NCI-H82 treated with DMSO at 0.1 percent for 48 hours (cell line): ENCODE measurements around the gene ARHGAP26.

Experiments used
- DNase-seq: peaks from one replicate; lab custom pipeline; 2025; ENCODE audit not compliant: unreplicated experiment; lab: John Stamatoyannopoulos, UW

Gene ARHGAP26

DNA sequence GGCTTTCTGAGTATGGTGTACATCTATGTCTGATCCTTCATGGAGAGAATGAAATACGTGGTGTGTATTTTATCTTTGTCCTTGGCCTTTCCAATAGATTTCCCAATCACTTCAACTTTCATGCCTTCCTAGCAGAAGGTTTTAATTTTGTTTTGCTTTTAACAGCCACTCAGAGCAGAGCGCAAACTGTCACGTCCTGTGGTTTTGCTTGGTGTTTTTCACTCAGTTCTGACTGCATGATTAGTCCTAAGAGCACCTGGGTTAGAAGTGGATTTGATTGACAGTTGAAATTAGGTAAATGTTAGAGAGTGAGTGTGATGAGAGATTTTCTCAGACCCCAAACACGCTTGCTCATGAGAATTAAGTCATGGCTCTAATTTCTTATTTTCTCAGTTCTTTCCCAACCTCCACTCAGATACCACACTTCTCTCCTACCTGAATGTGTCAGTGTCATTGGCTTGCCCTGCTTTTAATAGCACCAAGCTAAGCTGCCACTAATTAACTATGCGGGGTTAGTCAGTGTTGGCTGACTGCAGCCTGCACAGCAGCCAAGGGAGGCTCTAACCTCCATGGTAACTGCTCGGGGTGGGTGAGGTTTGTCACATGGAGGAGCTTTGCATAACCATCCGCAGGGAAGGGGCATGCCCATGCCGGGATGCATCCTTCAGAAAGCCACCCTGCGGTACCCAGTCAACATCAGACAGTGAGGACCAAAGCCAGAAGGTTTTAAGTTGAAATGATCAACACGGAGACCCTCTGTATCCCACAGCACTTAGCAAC, 459.9 kb downstream of the ARHGAP26 start:
- DNase-seq: no peak

DNA sequence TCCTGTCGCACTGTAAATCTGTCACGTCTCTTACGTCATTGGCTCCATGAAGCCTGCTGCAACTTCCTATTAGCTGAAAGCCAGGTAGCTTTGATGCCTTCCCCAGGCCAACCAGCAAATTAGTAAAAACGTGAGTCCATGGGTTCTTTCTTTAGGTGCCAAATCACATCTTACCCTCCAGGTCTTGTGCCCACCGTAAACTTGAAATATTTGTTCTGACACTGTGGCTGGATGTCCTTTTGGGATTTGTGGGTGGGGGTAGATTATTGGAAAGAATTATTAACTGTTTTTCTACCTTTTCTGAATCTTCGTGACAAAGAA, 460.5 kb downstream of the ARHGAP26 start:
- no peak for DNase-seq

DNA sequence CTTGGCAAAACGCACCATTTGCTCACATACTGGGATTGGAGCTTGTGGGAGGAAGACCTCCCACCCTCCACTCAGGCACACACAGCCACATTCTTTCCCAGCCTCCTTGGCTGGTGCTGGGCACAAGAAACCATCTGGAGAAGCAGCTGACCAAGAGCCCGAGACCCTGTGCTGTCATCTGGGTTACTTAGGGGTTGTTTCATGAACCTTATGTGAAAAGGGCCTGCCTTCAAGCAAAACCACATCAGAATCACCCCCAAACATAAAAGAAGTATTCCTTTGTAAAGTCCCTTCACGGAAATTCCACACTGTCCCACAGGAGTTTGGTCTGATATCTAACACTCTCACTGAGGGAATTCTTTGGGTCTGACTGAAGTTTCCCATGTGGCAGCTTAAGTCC, 461.2 kb downstream of the ARHGAP26 start:
- DNase-seq: no peak

DNA sequence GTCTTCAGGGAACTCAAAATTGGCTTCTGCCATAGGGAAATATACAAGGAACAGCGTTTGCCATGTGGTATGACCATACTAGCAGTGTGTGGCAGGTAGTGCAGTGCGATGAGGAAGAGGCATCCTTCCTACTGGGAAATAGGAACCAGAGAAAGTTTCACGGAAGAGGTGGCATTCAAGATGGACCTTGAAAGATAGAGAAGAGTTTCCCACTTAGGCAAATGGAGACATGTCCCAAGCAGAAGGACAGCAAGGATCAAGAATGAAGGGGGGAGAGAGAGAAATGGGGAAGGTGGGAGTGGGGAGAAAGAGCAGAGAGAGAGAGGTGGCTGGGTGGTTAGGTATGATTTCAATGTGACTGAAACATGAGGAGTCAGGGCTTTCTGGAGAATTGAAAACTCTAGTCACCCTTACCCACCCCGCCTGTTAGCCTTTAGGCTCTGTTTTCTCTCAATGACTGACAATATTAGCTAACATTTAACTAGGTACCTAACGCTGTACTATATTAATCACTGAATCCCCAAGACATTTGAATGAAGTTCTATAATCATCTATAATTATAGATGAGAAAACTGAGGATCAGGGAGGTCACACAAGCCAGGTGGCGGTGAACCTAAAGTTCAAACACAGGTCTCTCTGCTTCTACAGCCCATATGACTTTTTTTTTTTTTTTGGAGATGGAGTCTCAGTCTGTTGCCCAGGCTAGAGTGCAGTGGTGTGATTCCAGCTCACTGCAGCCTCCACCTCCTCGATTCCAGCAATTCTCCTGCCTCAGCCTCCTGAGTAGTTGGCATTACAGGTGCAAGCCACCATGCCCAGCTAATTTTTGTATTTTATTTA, 462.0 kb downstream of the ARHGAP26 start:
- DNase-seq: no peak

- DNase-seq: no peak
These were observed 462.9 kb downstream of the ARHGAP26 start for GRCh38 chr5:143233031-143233430.

DNA sequence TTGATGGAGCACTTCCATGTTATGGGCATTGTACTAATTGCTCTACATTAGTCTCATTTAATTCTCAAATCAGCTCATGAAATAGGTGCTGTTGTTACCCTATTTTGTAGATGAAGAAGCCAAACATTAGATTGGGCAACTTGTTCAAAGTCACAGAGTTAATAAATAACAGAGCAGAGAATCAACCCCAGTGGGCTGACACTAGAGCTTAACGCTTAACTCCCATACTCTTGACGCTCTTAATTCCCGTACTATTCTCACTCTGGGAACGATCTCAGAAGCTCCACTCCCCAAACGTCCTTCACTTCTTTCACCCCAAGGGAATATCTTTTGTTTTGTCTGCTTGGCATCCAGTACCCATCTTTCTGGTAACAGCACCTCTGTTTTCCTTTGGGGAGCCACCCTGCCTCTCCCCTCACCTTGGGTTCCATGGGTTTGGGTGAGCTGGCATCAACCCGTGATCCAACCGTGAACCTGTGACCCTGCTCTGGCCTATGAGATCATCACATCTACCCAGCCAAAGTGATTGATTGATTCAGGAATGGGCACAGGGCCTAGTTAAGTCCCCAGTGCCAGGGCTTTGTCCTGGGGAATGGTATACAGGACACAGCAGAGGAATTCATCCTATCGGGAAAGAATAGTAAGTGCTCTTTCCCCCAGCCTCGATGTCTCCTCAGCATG, 464.1 kb downstream of the ARHGAP26 start:
- DNase-seq: no peak

GRCh38 chr5:143235423-143235822, 465.2 kb downstream of the ARHGAP26 start:
- DNase-seq: no peak

DNA sequence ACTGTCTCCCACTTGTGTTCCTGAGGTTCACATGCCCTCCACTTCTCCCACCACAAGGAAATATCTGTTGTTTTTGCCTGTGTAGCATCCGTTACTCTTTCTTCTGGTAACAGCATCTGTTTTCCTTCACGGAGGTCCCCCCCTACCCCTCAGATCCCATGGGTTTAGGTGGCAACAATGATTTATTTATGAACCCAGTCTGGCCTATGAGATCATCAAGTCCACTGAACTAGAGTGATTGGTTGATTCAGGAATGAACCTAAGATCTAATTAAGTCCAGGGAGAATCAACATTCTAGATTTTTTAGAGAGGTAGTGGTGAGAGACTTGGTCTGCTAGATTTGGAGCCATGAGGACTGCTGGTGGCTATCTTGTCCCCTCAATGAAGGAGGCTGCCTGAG, 466.5 kb downstream of the ARHGAP26 start:
- no peak for DNase-seq

DNA sequence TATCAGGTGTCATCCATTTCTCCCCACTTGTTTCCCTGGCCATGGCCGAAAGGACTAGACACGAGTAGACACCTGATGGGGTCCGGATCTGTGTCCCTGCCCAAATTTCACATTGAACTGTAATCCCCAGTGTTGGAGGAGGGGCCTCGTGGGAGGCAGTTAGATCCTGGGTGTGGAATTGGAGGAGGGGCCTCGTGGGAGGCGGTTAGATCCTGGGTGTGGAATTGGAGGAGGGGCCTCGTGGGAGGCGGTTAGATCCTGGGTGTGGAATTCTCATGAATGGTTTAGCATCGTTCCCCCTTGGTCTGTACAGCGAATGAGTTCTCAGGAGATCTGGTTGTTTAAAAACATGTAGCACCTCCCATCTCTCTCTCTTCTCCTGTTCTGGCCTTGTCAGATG, 467.5 kb downstream of the ARHGAP26 start:
- DNase-seq: no peak

GRCh38 chr5:143238620-143239019, 468.4 kb downstream of the ARHGAP26 start:
- DNase-seq: no peak

- DNase-seq: no peak
These were observed 469.8 kb downstream of the ARHGAP26 start for GRCh38 chr5:143239882-143240518.

DNA sequence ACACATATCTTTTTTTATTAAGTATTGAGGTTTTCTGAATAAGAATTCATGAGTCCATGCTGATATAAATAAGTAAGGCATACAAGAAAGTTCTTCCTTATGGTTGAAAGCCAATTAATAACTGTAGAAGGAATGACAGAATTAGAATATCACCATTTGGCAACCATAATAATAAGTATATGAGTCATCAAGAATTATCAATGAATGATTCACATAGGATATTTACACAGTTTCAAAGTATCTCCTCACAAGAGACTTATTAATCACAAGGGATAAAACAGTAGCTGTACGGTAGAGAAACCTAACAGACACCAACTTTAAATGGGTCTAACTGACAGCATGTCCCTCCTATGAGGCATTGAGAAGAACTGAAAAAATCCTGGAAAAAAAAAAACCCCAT, 471.7 kb downstream of the ARHGAP26 start:
- DNase-seq: no peak

DNA sequence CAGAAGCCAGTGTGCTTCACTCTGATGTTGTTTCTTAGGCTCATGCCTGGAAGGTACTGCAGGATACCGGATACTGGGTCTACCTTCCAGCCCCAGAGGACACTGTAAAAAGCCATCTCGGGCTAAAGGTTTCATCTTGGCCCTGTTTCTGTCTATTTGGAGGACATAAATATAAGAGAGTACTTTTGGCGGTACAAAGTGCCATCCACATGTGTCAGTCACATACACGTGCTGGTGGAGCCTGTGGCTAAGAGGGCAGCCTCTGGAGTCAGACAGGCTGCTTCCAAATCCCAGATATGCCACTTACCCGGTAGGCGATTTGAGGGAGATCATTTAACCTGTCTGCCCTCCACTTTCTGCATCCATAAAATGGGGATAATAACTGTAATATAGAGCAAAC, 472.9 kb downstream of the ARHGAP26 start:
- no peak for DNase-seq

GRCh38 chr5:143244000-143244736, 474.0 kb downstream of the ARHGAP26 start:
- DNase-seq: no peak

DNA sequence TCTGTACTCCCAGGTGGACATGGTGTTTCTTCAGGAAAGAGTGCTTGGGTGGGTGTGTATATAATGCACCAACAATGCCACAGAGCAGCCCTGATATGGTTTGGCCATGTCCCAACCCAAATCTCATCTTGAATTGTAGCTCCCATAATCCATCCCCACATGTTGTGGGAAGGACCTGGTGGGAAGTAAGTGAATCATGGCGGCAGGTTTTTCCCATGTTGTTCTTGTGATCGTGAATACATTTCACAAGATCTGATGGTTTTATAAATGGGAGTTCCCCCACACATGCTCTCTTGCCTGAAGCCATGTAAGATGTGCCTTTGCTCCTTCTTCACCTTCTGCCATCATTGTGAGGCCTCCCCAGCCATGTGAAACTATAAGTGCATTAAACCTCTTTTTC, 474.8 kb downstream of the ARHGAP26 start:
- no peak for DNase-seq

- DNase-seq: peak; percentile 26
These were observed 475.9 kb downstream of the ARHGAP26 start for GRCh38 chr5:143245929-143246561.

- no peak for DNase-seq
These were observed 477.1 kb downstream of the ARHGAP26 start for GRCh38 chr5:143247134-143247815.

DNA sequence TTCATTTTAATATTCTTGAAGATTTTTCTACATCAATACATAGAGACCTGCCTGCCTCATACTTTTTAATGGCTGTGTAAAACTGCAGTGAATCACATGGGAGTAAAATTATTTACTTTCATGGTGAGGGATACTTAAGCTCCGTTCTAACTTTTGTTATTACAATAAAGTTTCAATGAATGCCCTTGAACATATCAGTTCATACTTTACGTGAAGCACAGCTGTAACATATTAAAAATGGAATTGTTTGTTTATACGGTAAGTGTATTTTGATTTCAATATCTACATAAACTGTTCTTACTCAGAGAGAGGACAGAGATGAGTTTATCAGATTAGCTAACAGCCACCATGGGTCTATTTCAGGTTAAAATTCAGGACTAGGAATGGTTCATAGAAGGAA, 478.2 kb downstream of the ARHGAP26 start:
- no peak for DNase-seq

- DNase-seq: no peak
These were observed 478.8 kb downstream of the ARHGAP26 start for GRCh38 chr5:143248822-143249579.
